ENCODE results near the gene C9orf78. TPM values are rescaled to one million over a fixed set of nuclear protein-coding genes. Genes with fewer than 3 reads are reported as not detected.

The C9orf78 gene
- total and polyA plus RNA-seq, 9 of the 15 experiments (the other 6 are each of a cell fraction or from before 2014, with no cell fraction given), result 94.6 to 266 (median 202) TPM

DNA sequence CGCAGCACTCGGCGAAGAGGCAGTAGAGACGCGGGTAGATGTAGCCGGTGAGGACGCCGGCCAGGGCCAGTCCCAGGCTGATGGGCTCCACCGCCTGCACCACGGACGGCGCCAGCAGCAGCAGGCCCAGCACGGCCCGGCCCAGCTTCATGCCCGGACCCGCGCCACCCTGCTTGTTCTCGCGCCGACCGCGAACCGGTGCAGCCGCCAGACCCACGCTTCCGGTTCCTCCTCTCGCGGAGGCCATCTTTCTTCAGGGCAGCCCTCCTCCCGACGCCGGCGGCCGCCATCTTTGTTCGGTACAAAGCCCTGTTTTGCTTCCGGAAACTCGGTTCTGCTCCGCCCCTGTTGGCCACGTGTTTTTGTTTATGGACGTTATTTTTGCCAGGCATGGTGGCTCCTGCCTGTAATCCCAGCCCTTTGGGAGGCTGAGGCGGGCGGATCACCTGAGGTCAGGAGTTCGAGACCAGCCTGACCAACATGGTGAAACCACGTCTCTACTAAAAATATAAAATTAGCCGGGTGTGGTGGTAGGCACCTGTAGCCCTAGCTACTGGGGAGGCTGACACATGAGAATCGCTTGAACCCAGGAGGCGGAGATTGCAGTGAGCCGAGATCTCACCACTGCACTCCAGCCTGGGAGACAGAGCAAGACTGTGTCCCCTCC lies 11.0 kb downstream of the C9orf78 start, which contains the start of gene TOR1A (continued):
- TF ChIP-seq JUND (IDR thresholded peaks at IDR 0.05; ENCODE audit: borderline replicate concordance, low read depth, low read length) (peak; percentile 27; the same call in 1 of the 2 replicates), JUND (tag; IDR thresholded peaks at IDR 0.05; ENCODE audit: borderline replicate concordance, low read depth, low read length) (peak; percentile 49; the same call in 1 of the 3 replicates), FOXM1 (IDR thresholded peaks at IDR 0.05; ENCODE audit: low read depth) (peak; percentile 30; the same call in 1 of the 2 replicates), FOXM1 (CRISPR knock-in tag; IDR thresholded peaks at IDR 0.05; ENCODE audit: low read depth) (peak; percentile 89; the same call in 1 of the 2 replicates), TAL1 (IDR thresholded peaks at IDR 0.05) (0 out of 2 replicates have a peak, but pooled peaks have one; percentile 5), FOXA3 (CRISPR knock-in tag; conservative IDR thresholded peaks at IDR 0.05 in 1 of 2, IDR thresholded peaks at IDR 0.05 in 1 of 2) (peak in 1 of 2 experiments; percentile 77; a peak in 1 of 4 replicates)
- TF ChIP-seq, protein P1, sequence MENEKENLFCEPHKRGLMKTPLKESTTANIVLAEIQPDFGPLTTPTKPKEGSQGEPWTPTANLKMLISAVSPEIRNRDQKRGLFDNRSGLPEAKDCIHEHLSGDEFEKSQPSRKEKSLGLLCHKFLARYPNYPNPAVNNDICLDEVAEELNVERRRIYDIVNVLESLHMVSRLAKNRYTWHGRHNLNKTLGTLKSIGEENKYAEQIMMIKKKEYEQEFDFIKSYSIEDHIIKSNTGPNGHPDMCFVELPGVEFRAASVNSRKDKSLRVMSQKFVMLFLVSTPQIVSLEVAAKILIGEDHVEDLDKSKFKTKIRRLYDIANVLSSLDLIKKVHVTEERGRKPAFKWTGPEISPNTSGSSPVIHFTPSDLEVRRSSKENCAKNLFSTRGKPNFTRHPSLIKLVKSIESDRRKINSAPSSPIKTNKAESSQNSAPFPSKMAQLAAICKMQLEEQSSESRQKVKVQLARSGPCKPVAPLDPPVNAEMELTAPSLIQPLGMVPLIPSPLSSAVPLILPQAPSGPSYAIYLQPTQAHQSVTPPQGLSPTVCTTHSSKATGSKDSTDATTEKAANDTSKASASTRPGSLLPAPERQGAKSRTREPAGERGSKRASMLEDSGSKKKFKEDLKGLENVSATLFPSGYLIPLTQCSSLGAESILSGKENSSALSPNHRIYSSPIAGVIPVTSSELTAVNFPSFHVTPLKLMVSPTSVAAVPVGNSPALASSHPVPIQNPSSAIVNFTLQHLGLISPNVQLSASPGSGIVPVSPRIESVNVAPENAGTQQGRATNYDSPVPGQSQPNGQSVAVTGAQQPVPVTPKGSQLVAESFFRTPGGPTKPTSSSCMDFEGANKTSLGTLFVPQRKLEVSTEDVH (IDR thresholded peaks at IDR 0.05; ENCODE audit: low read depth, partially characterized antibody), result peak; percentile 91
- TF ChIP-seq, protein P2, sequence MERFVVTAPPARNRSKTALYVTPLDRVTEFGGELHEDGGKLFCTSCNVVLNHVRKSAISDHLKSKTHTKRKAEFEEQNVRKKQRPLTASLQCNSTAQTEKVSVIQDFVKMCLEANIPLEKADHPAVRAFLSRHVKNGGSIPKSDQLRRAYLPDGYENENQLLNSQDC (CRISPR knock-in tag; IDR thresholded peaks at IDR 0.05), result no peak
- TF ChIP-seq, protein P3, sequence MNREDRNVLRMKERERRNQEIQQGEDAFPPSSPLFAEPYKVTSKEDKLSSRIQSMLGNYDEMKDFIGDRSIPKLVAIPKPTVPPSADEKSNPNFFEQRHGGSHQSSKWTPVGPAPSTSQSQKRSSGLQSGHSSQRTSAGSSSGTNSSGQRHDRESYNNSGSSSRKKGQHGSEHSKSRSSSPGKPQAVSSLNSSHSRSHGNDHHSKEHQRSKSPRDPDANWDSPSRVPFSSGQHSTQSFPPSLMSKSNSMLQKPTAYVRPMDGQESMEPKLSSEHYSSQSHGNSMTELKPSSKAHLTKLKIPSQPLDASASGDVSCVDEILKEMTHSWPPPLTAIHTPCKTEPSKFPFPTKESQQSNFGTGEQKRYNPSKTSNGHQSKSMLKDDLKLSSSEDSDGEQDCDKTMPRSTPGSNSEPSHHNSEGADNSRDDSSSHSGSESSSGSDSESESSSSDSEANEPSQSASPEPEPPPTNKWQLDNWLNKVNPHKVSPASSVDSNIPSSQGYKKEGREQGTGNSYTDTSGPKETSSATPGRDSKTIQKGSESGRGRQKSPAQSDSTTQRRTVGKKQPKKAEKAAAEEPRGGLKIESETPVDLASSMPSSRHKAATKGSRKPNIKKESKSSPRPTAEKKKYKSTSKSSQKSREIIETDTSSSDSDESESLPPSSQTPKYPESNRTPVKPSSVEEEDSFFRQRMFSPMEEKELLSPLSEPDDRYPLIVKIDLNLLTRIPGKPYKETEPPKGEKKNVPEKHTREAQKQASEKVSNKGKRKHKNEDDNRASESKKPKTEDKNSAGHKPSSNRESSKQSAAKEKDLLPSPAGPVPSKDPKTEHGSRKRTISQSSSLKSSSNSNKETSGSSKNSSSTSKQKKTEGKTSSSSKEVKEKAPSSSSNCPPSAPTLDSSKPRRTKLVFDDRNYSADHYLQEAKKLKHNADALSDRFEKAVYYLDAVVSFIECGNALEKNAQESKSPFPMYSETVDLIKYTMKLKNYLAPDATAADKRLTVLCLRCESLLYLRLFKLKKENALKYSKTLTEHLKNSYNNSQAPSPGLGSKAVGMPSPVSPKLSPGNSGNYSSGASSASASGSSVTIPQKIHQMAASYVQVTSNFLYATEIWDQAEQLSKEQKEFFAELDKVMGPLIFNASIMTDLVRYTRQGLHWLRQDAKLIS (CRISPR knock-in tag; IDR thresholded peaks at IDR 0.05), result peak; percentile 76; the same call in 1 of the 2 replicates
- TF ChIP-seq, protein P4, sequence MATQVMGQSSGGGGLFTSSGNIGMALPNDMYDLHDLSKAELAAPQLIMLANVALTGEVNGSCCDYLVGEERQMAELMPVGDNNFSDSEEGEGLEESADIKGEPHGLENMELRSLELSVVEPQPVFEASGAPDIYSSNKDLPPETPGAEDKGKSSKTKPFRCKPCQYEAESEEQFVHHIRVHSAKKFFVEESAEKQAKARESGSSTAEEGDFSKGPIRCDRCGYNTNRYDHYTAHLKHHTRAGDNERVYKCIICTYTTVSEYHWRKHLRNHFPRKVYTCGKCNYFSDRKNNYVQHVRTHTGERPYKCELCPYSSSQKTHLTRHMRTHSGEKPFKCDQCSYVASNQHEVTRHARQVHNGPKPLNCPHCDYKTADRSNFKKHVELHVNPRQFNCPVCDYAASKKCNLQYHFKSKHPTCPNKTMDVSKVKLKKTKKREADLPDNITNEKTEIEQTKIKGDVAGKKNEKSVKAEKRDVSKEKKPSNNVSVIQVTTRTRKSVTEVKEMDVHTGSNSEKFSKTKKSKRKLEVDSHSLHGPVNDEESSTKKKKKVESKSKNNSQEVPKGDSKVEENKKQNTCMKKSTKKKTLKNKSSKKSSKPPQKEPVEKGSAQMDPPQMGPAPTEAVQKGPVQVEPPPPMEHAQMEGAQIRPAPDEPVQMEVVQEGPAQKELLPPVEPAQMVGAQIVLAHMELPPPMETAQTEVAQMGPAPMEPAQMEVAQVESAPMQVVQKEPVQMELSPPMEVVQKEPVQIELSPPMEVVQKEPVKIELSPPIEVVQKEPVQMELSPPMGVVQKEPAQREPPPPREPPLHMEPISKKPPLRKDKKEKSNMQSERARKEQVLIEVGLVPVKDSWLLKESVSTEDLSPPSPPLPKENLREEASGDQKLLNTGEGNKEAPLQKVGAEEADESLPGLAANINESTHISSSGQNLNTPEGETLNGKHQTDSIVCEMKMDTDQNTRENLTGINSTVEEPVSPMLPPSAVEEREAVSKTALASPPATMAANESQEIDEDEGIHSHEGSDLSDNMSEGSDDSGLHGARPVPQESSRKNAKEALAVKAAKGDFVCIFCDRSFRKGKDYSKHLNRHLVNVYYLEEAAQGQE (IDR thresholded peaks at IDR 0.05; ENCODE audit: borderline replicate concordance), result peak; percentile 72
- TF ChIP-seq, protein P4 (CRISPR knock-in tag; IDR thresholded peaks at IDR 0.05; ENCODE audit: low read depth), result peak; percentile 65; the same call in 1 of the 2 replicates
